GM12891 (cell line): ENCODE results near the gene PCED1B.

Experiments
- POLR2AphosphoS5 ChIP-seq: IDR thresholded peaks from 2 replicates; pipeline ENCODE4 v1.6.1; 2011; ENCODE audit warnings: low read depth, low read length, control low read depth
- TAF1 ChIP-seq: IDR thresholded peaks from 2 replicates; pipeline ENCODE4 v1.6.1; 2011; ENCODE audit warnings: low read depth, low read length, control low read depth

DNA sequence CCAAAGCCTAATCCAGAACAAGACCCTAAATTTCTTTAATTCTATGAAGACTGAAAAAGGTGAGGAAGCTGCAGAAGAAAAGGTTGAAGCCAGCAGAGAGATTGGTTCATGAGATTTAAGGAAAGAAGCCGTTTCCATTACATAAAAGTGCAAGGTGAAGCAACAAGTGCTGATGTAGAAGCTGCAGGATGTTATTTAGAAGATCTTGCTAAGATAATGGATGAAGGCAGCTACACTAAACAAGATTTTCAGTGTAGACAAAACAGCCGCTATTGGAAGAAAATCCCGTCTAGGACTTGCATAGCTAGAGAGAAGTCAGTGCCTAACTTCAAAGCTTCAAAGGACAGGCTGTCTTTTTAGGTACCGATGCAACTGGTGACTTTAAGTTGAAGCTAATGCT lies 65.8 kb downstream of the PCED1B start:
- TF ChIP-seq TAF1 (no peak), POLR2AphosphoS5 (no peak)
